Upper lobe of left lung (tissue), 4 donors: Measurements from ENCODE around the gene FAM3B.
A peak's percentile ranks its signal among the peaks of the same experiment; 100 is the strongest.

Experiments
- EP300 ChIP-seq, 4 donors: sonication (generic); formaldehyde crosslinking; IDR thresholded peaks; one replicate each; pipeline ENCODE4 v1.5.1; 2017; ENCODE audit warnings: antibody characterized with exemption in 4 of 4, control low read depth in 2 of 4
- POLR2A ChIP-seq, 4 donors: fragments of 450-650 bp; IDR thresholded peaks; one replicate each; pipeline ENCODE4 v1.5.1; 2016 to 2017; ENCODE audit warnings: antibody characterized with exemption in 4 of 4, mild to moderate bottlenecking in 2 of 4
- POLR2AphosphoS5 ChIP-seq, 2 donors: sonication (generic); formaldehyde crosslinking; IDR thresholded peaks; one replicate each; pipeline ENCODE4 v1.5.1; 2017; ENCODE audit warnings: antibody characterized with exemption in 2 of 2
- TF ChIP-seq, protein P1 (sequence below), 6 experiments: fragments of 450-650 bp in 4 of 6; fragments of 200-600 bp in 2 of 6; sonication (generic) in 2 of 6; IDR thresholded peaks; one replicate each; pipeline ENCODE4 v1.5.1; 2016 to 2019; ENCODE audit warnings: antibody characterized with exemption in 6 of 6

DNA sequence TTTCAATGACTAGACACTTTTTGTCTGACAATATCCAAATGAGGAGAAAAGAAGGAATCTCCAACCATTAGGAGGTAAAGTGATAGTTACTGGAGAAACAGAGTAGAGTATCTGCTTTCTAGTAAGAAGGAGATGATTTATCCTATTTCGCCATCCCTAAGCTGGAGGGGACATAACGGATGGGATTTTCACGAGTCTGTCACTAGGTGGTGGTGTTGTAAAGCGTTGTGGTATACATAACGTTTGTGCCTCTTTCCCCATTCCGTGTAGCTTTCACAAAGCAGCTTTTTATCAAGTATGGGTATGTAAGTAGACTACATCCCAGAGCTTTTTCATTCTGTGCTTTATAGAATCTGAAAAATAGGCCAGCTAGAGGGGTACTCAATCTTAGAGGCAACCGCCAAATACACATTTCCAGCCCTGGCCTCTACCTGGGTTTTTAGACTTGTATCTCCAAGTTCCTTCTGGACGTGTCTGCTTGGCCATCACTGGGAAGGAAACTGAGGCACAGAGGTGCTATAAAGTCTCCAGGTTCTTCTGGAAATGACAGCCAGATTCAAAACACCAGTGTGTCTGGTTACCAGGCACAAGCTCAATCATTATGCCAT lies 33.3 kb upstream of the FAM3B start:
- TF ChIP-seq POLR2A (IDR thresholded peaks at IDR 0.05) (no peak), EP300 (IDR thresholded peaks at IDR 0.05) (no peak), POLR2AphosphoS5 (IDR thresholded peaks at IDR 0.05) (no peak)
- TF ChIP-seq, protein P1, sequence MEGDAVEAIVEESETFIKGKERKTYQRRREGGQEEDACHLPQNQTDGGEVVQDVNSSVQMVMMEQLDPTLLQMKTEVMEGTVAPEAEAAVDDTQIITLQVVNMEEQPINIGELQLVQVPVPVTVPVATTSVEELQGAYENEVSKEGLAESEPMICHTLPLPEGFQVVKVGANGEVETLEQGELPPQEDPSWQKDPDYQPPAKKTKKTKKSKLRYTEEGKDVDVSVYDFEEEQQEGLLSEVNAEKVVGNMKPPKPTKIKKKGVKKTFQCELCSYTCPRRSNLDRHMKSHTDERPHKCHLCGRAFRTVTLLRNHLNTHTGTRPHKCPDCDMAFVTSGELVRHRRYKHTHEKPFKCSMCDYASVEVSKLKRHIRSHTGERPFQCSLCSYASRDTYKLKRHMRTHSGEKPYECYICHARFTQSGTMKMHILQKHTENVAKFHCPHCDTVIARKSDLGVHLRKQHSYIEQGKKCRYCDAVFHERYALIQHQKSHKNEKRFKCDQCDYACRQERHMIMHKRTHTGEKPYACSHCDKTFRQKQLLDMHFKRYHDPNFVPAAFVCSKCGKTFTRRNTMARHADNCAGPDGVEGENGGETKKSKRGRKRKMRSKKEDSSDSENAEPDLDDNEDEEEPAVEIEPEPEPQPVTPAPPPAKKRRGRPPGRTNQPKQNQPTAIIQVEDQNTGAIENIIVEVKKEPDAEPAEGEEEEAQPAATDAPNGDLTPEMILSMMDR (IDR thresholded peaks at IDR 0.05) = peak; percentile 53 to 86 (median 76)
